SH-SY5Y (cell line): ENCODE measurements around the gene CTNNA1.

Experiments used
- GATA2 ChIP-seq: IDR thresholded peaks from 2 replicates; pipeline ENCODE4 v1.6.1; 2011; ENCODE audit warnings: mild to moderate bottlenecking, low read depth, low read length
- GATA3 ChIP-seq: IDR thresholded peaks from 2 replicates; pipeline ENCODE4 v1.6.1; 2011; ENCODE audit warnings: low read depth, mild to moderate bottlenecking, low read length, moderate library complexity

- TF ChIP-seq GATA2, result no peak
- no peak for TF ChIP-seq GATA3
Measured at GRCh38 chr5:138778234-138778633, 25.0 kb downstream of the CTNNA1 start.
